ENCODE measurements around the gene SOD1.

SOD1 gene

DNA sequence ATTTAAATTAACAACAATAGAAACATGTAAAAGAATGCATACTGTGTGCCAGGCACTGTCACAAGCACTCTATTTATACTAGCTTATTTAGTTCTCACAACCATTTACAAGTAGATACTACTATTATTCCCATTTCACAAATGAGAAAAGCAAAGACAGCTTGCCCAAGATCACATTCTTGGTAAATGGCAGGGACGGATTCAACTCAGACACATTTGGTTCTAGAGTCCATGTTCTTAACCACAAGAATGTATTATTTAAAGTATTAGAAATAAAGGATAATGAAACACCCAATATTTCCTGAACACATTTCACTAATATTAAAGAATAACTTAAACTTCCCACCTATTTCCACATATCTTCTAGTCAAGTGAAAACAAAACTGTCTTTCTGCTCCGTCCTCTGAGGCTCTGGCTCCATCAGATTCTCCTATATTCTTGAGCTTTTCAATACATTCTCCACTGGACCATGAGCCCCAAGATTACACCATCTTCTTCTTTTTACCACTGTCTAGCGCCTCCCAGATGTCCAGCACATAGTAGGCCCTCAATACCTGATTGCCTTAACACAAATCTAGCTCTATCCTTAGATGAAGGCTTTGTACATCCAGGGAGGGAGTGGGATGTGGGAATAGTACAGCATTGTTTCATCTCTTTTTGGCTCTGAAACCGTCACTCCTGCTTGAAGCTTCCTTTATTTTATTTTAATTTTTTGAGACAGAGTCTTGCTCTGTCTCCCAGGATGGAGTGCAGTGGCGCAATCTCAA, 29.3 kb downstream of the SOD1 start:
- no peak for DNase-seq (ENCODE audit: low spot score)
- in situ Hi-C loops (cut with MboI; ENCODE audit: low pct_unique_long_range_greater_than_20kb, low sequenced_read_pairs, unreplicated experiment) = no loop called here
- TF ChIP-seq, protein P1, sequence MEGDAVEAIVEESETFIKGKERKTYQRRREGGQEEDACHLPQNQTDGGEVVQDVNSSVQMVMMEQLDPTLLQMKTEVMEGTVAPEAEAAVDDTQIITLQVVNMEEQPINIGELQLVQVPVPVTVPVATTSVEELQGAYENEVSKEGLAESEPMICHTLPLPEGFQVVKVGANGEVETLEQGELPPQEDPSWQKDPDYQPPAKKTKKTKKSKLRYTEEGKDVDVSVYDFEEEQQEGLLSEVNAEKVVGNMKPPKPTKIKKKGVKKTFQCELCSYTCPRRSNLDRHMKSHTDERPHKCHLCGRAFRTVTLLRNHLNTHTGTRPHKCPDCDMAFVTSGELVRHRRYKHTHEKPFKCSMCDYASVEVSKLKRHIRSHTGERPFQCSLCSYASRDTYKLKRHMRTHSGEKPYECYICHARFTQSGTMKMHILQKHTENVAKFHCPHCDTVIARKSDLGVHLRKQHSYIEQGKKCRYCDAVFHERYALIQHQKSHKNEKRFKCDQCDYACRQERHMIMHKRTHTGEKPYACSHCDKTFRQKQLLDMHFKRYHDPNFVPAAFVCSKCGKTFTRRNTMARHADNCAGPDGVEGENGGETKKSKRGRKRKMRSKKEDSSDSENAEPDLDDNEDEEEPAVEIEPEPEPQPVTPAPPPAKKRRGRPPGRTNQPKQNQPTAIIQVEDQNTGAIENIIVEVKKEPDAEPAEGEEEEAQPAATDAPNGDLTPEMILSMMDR (IDR thresholded peaks at IDR 0.05; ENCODE audit: extremely low read depth, insufficient read depth, missing control alignments) = no peak

DNA sequence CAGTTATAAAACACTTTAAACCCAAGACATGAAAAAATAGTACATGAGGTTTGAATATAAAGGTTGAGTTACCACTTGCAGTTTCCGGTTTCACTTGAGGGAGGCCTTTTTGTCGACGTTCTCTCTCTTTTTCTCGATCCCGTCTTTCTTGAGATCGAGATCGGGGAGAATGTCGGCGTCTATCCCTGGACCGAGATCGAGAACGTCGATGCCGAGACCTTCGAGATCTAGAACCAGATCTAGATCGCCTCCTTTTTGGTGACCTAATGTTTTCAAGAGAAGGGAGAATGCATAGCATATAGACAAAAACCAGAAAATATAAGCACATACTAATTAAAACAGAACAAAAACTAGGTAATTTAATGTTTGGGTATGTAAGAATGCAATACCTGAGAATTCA, 33.7 kb downstream of the SOD1 start:
- DNase-seq (ENCODE audit: low spot score) = no peak
- in situ Hi-C loops (cut with MboI; ENCODE audit: low pct_unique_long_range_greater_than_20kb, low sequenced_read_pairs, unreplicated experiment) = no loop called here
- TF ChIP-seq, protein P1 (IDR thresholded peaks at IDR 0.05; ENCODE audit: extremely low read depth, insufficient read depth, missing control alignments) = no peak

DNA sequence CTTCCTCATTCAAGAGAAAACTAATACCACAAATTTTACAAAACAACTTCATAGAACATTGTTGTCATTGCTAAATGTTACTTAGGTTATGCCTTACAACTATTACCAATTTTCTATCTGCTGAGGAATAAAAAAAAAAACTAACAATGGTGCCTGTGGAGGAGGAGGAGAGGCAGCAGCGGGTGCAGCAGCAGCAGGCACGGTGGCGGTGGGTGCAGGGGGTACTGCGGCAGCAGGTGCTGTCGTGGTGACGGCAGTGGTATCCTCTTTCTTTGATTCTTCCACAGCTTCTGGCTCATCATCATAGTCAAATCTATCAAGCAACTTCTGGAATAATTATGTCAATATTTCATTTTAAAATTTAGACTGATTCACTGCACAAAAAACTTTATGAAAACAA, 36.9 kb downstream of the SOD1 start:
- no peak for DNase-seq (ENCODE audit: low spot score)
- in situ Hi-C loops (cut with MboI; ENCODE audit: low pct_unique_long_range_greater_than_20kb, low sequenced_read_pairs, unreplicated experiment) = no loop called here
- TF ChIP-seq, protein P1 (IDR thresholded peaks at IDR 0.05; ENCODE audit: extremely low read depth, insufficient read depth, missing control alignments) = no peak

DNA sequence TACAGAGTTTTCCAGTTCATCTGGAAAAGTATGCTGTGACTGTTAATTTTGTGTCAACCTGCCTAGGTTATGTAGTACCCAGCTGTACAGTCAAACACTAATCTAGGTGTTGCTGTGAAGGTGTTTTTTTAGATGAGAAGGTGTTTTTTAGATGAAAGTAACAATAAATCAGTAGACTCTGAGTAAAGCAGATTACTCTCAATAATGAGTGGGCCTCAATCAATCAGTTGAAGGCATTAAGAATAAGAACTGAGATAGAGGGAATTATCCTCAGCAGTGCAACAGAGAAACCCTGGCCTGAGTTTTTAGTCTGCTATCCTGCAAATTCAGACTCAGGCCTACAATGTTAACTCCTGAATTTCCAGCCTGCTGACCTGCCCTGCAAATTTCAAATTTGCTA, 39.0 kb downstream of the SOD1 start:
- in situ Hi-C loops (cut with MboI; ENCODE audit: low pct_unique_long_range_greater_than_20kb, low sequenced_read_pairs, unreplicated experiment) = no loop called here
- TF ChIP-seq, protein P1 (IDR thresholded peaks at IDR 0.05; ENCODE audit: extremely low read depth, insufficient read depth, missing control alignments) = no peak
- DNase-seq (ENCODE audit: low spot score) = no peak

DNA sequence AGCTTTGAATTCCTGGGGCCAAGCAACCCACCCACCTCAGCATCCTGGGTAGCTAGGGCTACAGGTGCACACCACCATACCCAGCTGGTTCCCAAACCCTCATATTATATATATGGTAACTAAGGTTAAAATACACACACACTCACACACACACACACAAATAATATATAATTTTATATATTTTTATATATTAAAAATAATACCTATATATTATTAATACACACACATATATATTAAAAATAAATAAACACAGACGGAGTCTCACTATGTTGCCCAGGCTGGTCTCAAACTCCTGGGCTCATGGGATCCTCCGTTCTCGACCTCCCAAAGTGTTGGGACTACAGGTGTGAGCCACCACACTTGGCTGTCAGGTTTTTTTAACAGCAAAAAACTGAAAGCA, 40.5 kb downstream of the SOD1 start:
- TF ChIP-seq, protein P1 (IDR thresholded peaks at IDR 0.05; ENCODE audit: extremely low read depth, insufficient read depth, missing control alignments) = no peak
- in situ Hi-C loops (cut with MboI; ENCODE audit: low pct_unique_long_range_greater_than_20kb, low sequenced_read_pairs, unreplicated experiment) = no loop called here
- DNase-seq (ENCODE audit: low spot score) = no peak

DNA sequence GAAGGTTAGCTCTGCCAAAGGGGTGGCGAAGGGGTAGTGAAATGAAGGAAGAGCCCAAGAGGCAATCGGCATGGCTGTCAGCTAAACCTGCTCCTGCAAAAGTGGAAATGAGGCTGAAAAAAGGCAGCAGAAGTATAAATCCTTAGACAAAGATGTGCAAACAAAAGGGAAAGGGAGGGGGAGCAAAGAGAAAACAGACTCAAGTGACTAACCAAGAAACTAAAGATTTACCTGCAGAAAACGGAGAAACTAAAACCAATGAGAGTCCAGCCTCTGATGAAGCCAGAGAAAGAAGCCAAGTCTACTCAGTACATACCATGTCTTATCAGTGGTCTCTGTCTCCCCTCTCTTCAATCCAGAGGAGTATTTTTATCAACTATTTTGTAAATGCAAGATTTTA, 47.1 kb downstream of the SOD1 start:
- TF ChIP-seq, protein P1 (IDR thresholded peaks at IDR 0.05; ENCODE audit: extremely low read depth, insufficient read depth, missing control alignments) = no peak
- DNase-seq (ENCODE audit: low spot score) = no peak
- in situ Hi-C loops (cut with MboI; ENCODE audit: low pct_unique_long_range_greater_than_20kb, low sequenced_read_pairs, unreplicated experiment) = no loop called here

Data from GM13977 (cell line).